ENCODE data around the gene FN3KRP. TPM values are rescaled to one million over a fixed set of nuclear protein-coding genes. Genes with fewer than 3 reads are reported as not detected.

FN3KRP gene
- total and polyA plus RNA-seq, 10 of the 15 experiments (the other 5 are each of a cell fraction or from before 2014, with no cell fraction given): 1.8 to 50.5 (median 26.5) TPM

DNA sequence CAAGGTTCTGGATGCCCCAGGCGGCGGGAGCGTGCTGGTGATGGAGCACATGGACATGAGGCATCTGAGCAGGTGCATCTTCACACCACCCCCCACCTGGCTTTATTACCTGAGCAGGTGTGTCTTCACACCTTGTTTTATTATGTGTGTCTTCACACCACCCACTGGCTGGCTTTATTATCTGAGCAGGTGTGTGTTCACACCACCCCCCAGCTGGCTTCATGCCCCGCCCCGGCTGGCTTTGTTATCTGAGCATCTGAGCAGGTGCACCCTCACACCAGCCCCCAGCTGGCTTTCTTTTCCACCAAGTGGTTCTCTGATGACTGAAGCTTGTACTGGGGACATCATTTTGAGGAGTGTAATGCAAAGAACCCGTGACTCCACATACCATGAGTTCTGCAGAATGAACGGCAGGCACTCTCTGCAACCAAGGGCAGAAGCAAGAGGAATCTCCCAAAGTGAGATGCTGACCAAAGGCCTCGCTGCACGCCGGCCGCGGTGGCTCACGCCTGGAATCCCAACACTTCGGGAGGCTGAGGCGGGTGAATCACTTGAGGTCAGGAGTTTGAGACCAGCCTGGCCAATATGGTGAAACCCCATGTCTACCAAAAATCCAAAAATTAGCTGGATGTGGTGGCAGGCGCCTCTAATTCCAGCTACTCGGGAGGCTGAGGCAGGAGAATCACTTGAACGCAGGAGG is 2.6 kb downstream of the FN3KRP start:
- Histone ChIP-seq H3K79me2 (ENCODE audit: control insufficient read depth, insufficient read depth, low read length) (peaks cover 15% of the 10 kb centered on the region), H3K9me3 (replicated peaks; ENCODE audit: control insufficient read depth, insufficient read depth, low read length) (no peaks in the 10 kb centered on the region), H3K27me3 (replicated peaks in 1 of 2; ENCODE audit: control insufficient read depth in 2 of 2, insufficient read depth in 2 of 2, low read length in 1 of 2) (no peaks in the 10 kb centered on the region), H3K27ac (ENCODE audit: control insufficient read depth, insufficient read depth) (no peak overlapping the region), H4K20me1 (ENCODE audit: control insufficient read depth, insufficient read depth) (no peaks in the 10 kb centered on the region), H3K9ac (ENCODE audit: control insufficient read depth, insufficient read depth, low read length) (no peak overlapping the region), H3K36me3 (ENCODE audit: control insufficient read depth in 2 of 2, insufficient read depth in 2 of 2, low read length in 1 of 2) (peaks cover 0 to 3% of the 10 kb centered on the region in 2 experiments; a peak in 3 of 4 replicates), H3K4me3 (no peak overlapping the region), H2AFZ (ENCODE audit: control insufficient read depth, low read depth, low read length) (no peak overlapping the region), H3K4me1 (ENCODE audit: control insufficient read depth, insufficient read depth, low read length) (peaks cover 6% of the 10 kb centered on the region), H3K4me2 (ENCODE audit: control insufficient read depth, insufficient read depth) (no peak overlapping the region)
- TF ChIP-seq POLR2AphosphoS2 (IDR thresholded peaks at IDR 0.05; ENCODE audit: low read depth, low read length): no peak
- intact Hi-C loops (cut with micrococcal nuclease; ENCODE audit: unreplicated experiment) (no loop called here), in situ Hi-C loops (cut with MboI) (no loop called here)
- DNase-seq (ENCODE audit: low read depth, low spot score) (no peak), FAIRE-seq (no peak), ATAC-seq (no peak)
- WGBS (ENCODE audit: insufficient coverage, insufficient replicate concordance, low lambda C conversion rate, missing lambda C conversion rate): 95% methylated on average over 18 of the region's 18 CpGs
- BruUV-seq (replicated peaks): no TSS peak
- POLR2A ChIA-PET: interaction anchor here (0.6 kb wide), 1 partner anchor 82 kb away, joined by 3 read pairs; no protein-coding TSS in a partner anchor
- RAD21 ChIA-PET (ENCODE audit: unreplicated experiment): no interaction called here
- SMC1A ChIA-PET (ENCODE audit: uncharacterized antibody, unreplicated experiment): no interaction called here
- CTCF ChIA-PET: no interaction called here

DNA sequence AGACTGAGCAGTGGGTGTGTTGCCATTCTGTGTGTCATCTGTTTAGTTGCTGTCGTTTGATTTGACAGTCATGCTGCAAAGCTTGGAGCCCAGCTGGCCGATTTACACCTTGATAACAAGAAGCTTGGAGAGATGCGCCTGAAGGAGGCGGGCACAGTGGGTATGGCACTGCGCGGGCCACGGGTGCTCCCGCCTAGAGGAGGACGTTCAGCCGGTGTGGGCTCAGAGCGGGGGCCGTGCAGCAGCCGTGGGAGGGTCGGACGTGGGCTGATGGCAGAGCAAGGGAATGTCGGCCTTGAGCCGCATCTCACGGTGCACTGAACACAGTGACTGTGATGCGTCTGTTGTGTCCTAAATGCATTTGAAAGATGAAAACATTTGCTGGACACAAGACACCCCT is 3.7 kb downstream of the FN3KRP start:
- BruUV-seq (replicated peaks): no TSS peak

More for the DNA sequence above, 3.7 kb downstream of the FN3KRP start:
- no peak overlapping the region for H3K27ac ChIP-seq (ENCODE audit: control insufficient read depth, insufficient read depth)
- H3K27me3 ChIP-seq (replicated peaks in 1 of 2; ENCODE audit: control insufficient read depth in 2 of 2, insufficient read depth in 2 of 2, low read length in 1 of 2): no peaks in the 10 kb centered on the region
- no peaks in the 10 kb centered on the region for H4K20me1 ChIP-seq (ENCODE audit: control insufficient read depth, insufficient read depth)
- SMC1A ChIA-PET (ENCODE audit: uncharacterized antibody, unreplicated experiment): interaction anchor here (0.7 kb wide), 1 partner anchor 11 kb away, joined by 3 read pairs; no protein-coding TSS in a partner anchor
- 93% methylated on average over 19 of the region's 19 CpGs for WGBS (ENCODE audit: insufficient coverage, insufficient replicate concordance, low lambda C conversion rate, missing lambda C conversion rate)
- no peak overlapping the region for H3K4me2 ChIP-seq (ENCODE audit: control insufficient read depth, insufficient read depth)
- intact Hi-C loops (cut with micrococcal nuclease; ENCODE audit: unreplicated experiment): no loop called here
- POLR2A ChIA-PET: no interaction called here
- no peak overlapping the region for H3K9ac ChIP-seq (ENCODE audit: control insufficient read depth, insufficient read depth, low read length)
- no peak overlapping the region for H2AFZ ChIP-seq (ENCODE audit: control insufficient read depth, low read depth, low read length)
- H3K9me3 ChIP-seq (replicated peaks; ENCODE audit: control insufficient read depth, insufficient read depth, low read length): no peaks in the 10 kb centered on the region
- in situ Hi-C loops (cut with MboI): no loop called here
- no peak for DNase-seq (ENCODE audit: low read depth, low spot score)
- ATAC-seq: no peak
- CTCF ChIA-PET: no interaction called here
- H3K79me2 ChIP-seq (ENCODE audit: control insufficient read depth, insufficient read depth, low read length): peaks cover 15% of the 10 kb centered on the region
- H3K4me1 ChIP-seq (ENCODE audit: control insufficient read depth, insufficient read depth, low read length): peaks cover 6% of the 10 kb centered on the region
- H3K4me3 ChIP-seq: no peak overlapping the region
- H3K36me3 ChIP-seq (ENCODE audit: control insufficient read depth in 2 of 2, insufficient read depth in 2 of 2, low read length in 1 of 2): peaks cover 0 to 3% of the 10 kb centered on the region in 2 experiments; a peak in 3 of 4 replicates
- TF ChIP-seq, protein P1, sequence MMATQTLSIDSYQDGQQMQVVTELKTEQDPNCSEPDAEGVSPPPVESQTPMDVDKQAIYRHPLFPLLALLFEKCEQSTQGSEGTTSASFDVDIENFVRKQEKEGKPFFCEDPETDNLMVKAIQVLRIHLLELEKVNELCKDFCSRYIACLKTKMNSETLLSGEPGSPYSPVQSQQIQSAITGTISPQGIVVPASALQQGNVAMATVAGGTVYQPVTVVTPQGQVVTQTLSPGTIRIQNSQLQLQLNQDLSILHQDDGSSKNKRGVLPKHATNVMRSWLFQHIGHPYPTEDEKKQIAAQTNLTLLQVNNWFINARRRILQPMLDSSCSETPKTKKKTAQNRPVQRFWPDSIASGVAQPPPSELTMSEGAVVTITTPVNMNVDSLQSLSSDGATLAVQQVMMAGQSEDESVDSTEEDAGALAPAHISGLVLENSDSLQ (IDR thresholded peaks at IDR 0.05): no peak
- TF ChIP-seq TCF12 (IDR thresholded peaks at IDR 0.05; ENCODE audit: low read depth, low read length): no peak
- no peak for TF ChIP-seq ETV6 (conservative IDR thresholded peaks at IDR 0.05 in 1 of 2, IDR thresholded peaks at IDR 0.05 in 1 of 2; ENCODE audit: borderline replicate concordance in 1 of 2, low read depth in 1 of 2)
- no peak for TF ChIP-seq BRCA1 (IDR thresholded peaks at IDR 0.05; ENCODE audit: low read depth, low read length)
- no peak for TF ChIP-seq GABPA (IDR thresholded peaks at IDR 0.05; ENCODE audit: low read depth)
- no peak for TF ChIP-seq GATAD2B (conservative IDR thresholded peaks at IDR 0.05; ENCODE audit: low read depth)
- TF ChIP-seq, protein P2, sequence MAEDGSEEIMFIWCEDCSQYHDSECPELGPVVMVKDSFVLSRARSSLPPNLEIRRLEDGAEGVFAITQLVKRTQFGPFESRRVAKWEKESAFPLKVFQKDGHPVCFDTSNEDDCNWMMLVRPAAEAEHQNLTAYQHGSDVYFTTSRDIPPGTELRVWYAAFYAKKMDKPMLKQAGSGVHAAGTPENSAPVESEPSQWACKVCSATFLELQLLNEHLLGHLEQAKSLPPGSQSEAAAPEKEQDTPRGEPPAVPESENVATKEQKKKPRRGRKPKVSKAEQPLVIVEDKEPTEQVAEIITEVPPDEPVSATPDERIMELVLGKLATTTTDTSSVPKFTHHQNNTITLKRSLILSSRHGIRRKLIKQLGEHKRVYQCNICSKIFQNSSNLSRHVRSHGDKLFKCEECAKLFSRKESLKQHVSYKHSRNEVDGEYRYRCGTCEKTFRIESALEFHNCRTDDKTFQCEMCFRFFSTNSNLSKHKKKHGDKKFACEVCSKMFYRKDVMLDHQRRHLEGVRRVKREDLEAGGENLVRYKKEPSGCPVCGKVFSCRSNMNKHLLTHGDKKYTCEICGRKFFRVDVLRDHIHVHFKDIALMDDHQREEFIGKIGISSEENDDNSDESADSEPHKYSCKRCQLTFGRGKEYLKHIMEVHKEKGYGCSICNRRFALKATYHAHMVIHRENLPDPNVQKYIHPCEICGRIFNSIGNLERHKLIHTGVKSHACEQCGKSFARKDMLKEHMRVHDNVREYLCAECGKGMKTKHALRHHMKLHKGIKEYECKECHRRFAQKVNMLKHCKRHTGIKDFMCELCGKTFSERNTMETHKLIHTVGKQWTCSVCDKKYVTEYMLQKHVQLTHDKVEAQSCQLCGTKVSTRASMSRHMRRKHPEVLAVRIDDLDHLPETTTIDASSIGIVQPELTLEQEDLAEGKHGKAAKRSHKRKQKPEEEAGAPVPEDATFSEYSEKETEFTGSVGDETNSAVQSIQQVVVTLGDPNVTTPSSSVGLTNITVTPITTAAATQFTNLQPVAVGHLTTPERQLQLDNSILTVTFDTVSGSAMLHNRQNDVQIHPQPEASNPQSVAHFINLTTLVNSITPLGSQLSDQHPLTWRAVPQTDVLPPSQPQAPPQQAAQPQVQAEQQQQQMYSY (CRISPR knock-in tag; IDR thresholded peaks at IDR 0.05): no peak
- TF ChIP-seq BACH1 (IDR thresholded peaks at IDR 0.05; ENCODE audit: borderline replicate concordance): no peak
- FAIRE-seq: no peak
- RAD21 ChIA-PET (ENCODE audit: unreplicated experiment): no interaction called here

Data from GM12878 (cell line).